Adrenal gland (tissue), 12 donors: Measurements from ENCODE around the gene FLG2. TPM values are rescaled to one million over a fixed set of nuclear protein-coding genes. Genes with fewer than 3 reads are reported as not detected.

Source experiments
- DNase-seq, 7 donors: peaks; one replicate each; pipeline ENCODE4 v3.0.0-alpha.2; 2019 to 2020
- H3K27ac ChIP-seq, 5 donors: fragments of 200-600 bp; sonication (generic) in 4 of 5; 1 replicate in 3 of 5; 2 replicates in 2 of 5; pipeline versions ENCODE4 v1.5.1 to v1.8.0; 2016 to 2020; ENCODE audit warnings: mild to moderate bottlenecking in 1 of 5
- H3K27me3 ChIP-seq: fragments of 200-600 bp; 2 replicates; pipeline ENCODE4 v1.8.0; 2021
- H3K36me3 ChIP-seq, 2 donors: fragments of 200-600 bp; replicated peaks in 1 of 2; 1 replicate in 1 of 2; 2 replicates in 1 of 2; pipeline versions ENCODE4 v1.5.1 to v1.8.0; 2018 to 2022
- H3K4me1 ChIP-seq, 2 donors: fragments of 200-600 bp; replicated peaks in 1 of 2; 1 replicate in 1 of 2; 2 replicates in 1 of 2; pipeline versions ENCODE4 v1.5.1 to v1.8.0; 2018 to 2021
- H3K4me3 ChIP-seq, 4 donors: fragments of 200-600 bp; sonication (generic) in 3 of 4; one replicate each; pipeline ENCODE4 v1.5.1; 2016 to 2018
- H3K9me3 ChIP-seq, 3 donors: fragments of 200-600 bp; sonication (generic) in 1 of 3; replicated peaks in 1 of 3; 1 replicate in 2 of 3; 2 replicates in 1 of 3; pipeline versions ENCODE4 v1.5.1 to v1.8.0; 2016 to 2021
- CTCF ChIP-seq, 6 experiments: fragments of 450-650 bp in 4 of 6; fragments of 200-600 bp in 2 of 6; sonication (generic) in 1 of 6; IDR thresholded peaks; 1 replicate in 5 of 6; 2 replicates in 1 of 6; pipeline versions ENCODE4 v1.5.1 to v1.8.0; 2016 to 2021; ENCODE audit warnings: antibody characterized with exemption in 6 of 6, mild to moderate bottlenecking in 2 of 6, moderate library complexity in 1 of 6
- POLR2A ChIP-seq, 2 donors: fragments of 450-650 bp; IDR thresholded peaks; one replicate each; pipeline ENCODE4 v1.6.1; 2017; ENCODE audit warnings: antibody characterized with exemption in 2 of 2, mild to moderate bottlenecking in 2 of 2, moderate library complexity in 1 of 2
- WGBS, 4 donors: extraction: QIAGEN DNeasy Blood & Tissue Kit in 2 of 4; methylation state at CpG; one replicate each; pipeline versions ENCODE4 v1.1.5 to v1.1.7; 2013 to 2017; 5-methylcytosine and 5-hydroxymethylcytosine counted together
- intact Hi-C, 2 donors: fragments of 100-400 bp; cut with DNase I; formaldehyde crosslinking; loops; one replicate each; pipeline versions ENCODE4 v1.14.1 to v1.15.0; 2022 to 2023
- polyA plus RNA-seq, 3 donors: library from polyadenylated mRNA; stranded (reverse); fragments of 200-250 nt in 2 of 3; fragments of 350-450 nt in 1 of 3; fragmentation: Illumina TruSeq in 1 of 3; extraction: RNeasy Lipid Tissue Mini Kit (QIAGEN cat#74804) in 1 of 3; gene quantifications; one replicate each; pipeline ENCODE4 v1.2.3, GENCODE V29; 2013 to 2014
- total RNA-seq, 9 donors: library from RNA; depleted of rRNA in 4 of 9; stranded (reverse); fragments of >200 nt in 4 of 9; fragments of 120-200 nt in 1 of 9; fragmentation: NEBNext Ultra II Directional in 1 of 9; extraction: Animal tissue kit (Norgen Biotek cat#: 25700) in 1 of 9; gene quantifications; one replicate each; pipeline versions ENCODE4 v1.1.0 to v1.2.4, GENCODE V29; 2013 to 2023
- donor health status: healthy with polysubstance abuse.
- donor health status: Bipolar disorder and iron deficiency.
- donor health status: DM: yes; HTN: yes; CAD: no.
- donor health status: DM: no; HTN: no; CAD: no.
- donor health status: DM: no; HTN: no; CAD: no.
- donor health status: DM: yes; HTN: yes; CAD: no.

Gene FLG2
- total and polyA plus RNA-seq, 12 donors, result not detected

GRCh38 chr1:152380932-152381331 is 21.1 kb upstream of the FLG2 start:
- Histone ChIP-seq H3K4me3 (no peak overlapping the region), H3K27me3 (no peaks in the 10 kb centered on the region), H3K9me3 (no peaks in the 10 kb centered on the region), H3K4me1 (no peaks in the 10 kb centered on the region), H3K27ac (no peak overlapping the region), H3K36me3 (no peaks in the 10 kb centered on the region)
- 74 to 78% (median 76%) methylated on average over 13 to 16 of the region's 16 CpGs for whole genome bisulfite sequencing, 4 donors
- no peak for TF ChIP-seq POLR2A (IDR thresholded peaks at IDR 0.05)
- no peak for TF ChIP-seq CTCF (IDR thresholded peaks at IDR 0.05)
- no peak for DNase-seq
- intact Hi-C loops, result no loop called here

- Histone ChIP-seq H3K36me3 (no peaks in the 10 kb centered on the region), H3K4me1 (no peaks in the 10 kb centered on the region), H3K9me3 (peaks cover 0 to 5% (median 0%) of the 10 kb centered on the region in 3 donors), H3K27me3 (no peaks in the 10 kb centered on the region), H3K4me3 (no peak overlapping the region), H3K27ac (no peak overlapping the region)
- intact Hi-C loops, result no loop called here
- 61 to 81% (median 78%) methylated on average over 3 of the region's 3 CpGs for WGBS, 4 donors
- TF ChIP-seq CTCF (IDR thresholded peaks at IDR 0.05) (no peak), POLR2A (IDR thresholded peaks at IDR 0.05) (no peak)
- DNase-seq, result no peak
Observed at GRCh38 chr1:152374451-152374850, 14.6 kb upstream of the FLG2 start.

GRCh38 chr1:152372672-152373071 is 12.9 kb upstream of the FLG2 start:
- Histone ChIP-seq H3K4me1 (no peaks in the 10 kb centered on the region), H3K27ac (no peak overlapping the region), H3K9me3 (peaks cover 0 to 13% (median 0%) of the 10 kb centered on the region in 3 donors), H3K4me3 (no peak overlapping the region), H3K27me3 (no peaks in the 10 kb centered on the region), H3K36me3 (no peaks in the 10 kb centered on the region)
- intact Hi-C loops, result no loop called here
- 63 to 74% (median 69%) methylated on average over 1 of the region's 1 CpG for WGBS, 4 donors
- TF ChIP-seq CTCF (IDR thresholded peaks at IDR 0.05) (no peak), POLR2A (IDR thresholded peaks at IDR 0.05) (no peak)
- DNase-seq, result no peak

- whole genome bisulfite sequencing, 4 donors, result 33 to 53% (median 48%) methylated on average over 1 of the region's 1 CpG
- Histone ChIP-seq H3K4me3 (no peak overlapping the region), H3K27ac (no peak overlapping the region), H3K9me3 (peaks cover 0 to 13% (median 0%) of the 10 kb centered on the region in 3 donors), H3K27me3 (no peaks in the 10 kb centered on the region), H3K36me3 (no peaks in the 10 kb centered on the region), H3K4me1 (no peaks in the 10 kb centered on the region)
- DNase-seq, result no peak
- intact Hi-C loops, result no loop called here
- TF ChIP-seq CTCF (IDR thresholded peaks at IDR 0.05) (no peak), POLR2A (IDR thresholded peaks at IDR 0.05) (no peak)
Observed at GRCh38 chr1:152367436-152367835, 7.6 kb upstream of the FLG2 start.
